Kidney epithelial cell (primary cell): ENCODE data around the gene PUM2. TPM values are rescaled to one million over a fixed set of nuclear protein-coding genes. Genes with fewer than 3 reads are reported as not detected.

ENCODE experiments used
- DNase-seq: peaks from one replicate; pipeline ENCODE4 v3.0.0-alpha.2; 2010; ENCODE audit warnings: low read depth
- H3K27me3 ChIP-seq: 2 replicates; pipeline ENCODE4 v1.6.0; 2011; ENCODE audit warnings: low read length; ENCODE audit not compliant: control insufficient read depth, insufficient read depth
- H3K36me3 ChIP-seq: 2 replicates; pipeline ENCODE4 v1.5.1; 2011; ENCODE audit warnings: low read length; ENCODE audit not compliant: control insufficient read depth, insufficient read depth
- H3K4me3 ChIP-seq: 2 replicates; pipeline ENCODE4 v1.5.1; 2011; ENCODE audit warnings: low read depth, mild to moderate bottlenecking, control low read depth, low read length
- total RNA-seq: library from RNA; depleted of rRNA; stranded (reverse); fragments of >200 nt; gene quantifications from 2 replicates; pipeline ENCODE4 v1.2.3, GENCODE V29; 2015
- TF ChIP-seq, protein P1 (sequence below): IDR thresholded peaks from 2 replicates; pipeline ENCODE4 v1.5.1; 2011; ENCODE audit warnings: mild to moderate bottlenecking, moderate library complexity, low read length, control low read depth, inconsistent platforms; ENCODE audit not compliant: insufficient read depth, poor library complexity, severe bottlenecking

PUM2 gene
- total RNA-seq, 1 donor from 2014 or later, result 44.2 TPM

- Histone ChIP-seq H3K27me3 (no peaks in the 10 kb centered on the region), H3K36me3 (no peaks in the 10 kb centered on the region), H3K4me3 (no peak overlapping the region)
- DNase-seq, result no peak
- TF ChIP-seq, protein P1, sequence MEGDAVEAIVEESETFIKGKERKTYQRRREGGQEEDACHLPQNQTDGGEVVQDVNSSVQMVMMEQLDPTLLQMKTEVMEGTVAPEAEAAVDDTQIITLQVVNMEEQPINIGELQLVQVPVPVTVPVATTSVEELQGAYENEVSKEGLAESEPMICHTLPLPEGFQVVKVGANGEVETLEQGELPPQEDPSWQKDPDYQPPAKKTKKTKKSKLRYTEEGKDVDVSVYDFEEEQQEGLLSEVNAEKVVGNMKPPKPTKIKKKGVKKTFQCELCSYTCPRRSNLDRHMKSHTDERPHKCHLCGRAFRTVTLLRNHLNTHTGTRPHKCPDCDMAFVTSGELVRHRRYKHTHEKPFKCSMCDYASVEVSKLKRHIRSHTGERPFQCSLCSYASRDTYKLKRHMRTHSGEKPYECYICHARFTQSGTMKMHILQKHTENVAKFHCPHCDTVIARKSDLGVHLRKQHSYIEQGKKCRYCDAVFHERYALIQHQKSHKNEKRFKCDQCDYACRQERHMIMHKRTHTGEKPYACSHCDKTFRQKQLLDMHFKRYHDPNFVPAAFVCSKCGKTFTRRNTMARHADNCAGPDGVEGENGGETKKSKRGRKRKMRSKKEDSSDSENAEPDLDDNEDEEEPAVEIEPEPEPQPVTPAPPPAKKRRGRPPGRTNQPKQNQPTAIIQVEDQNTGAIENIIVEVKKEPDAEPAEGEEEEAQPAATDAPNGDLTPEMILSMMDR, result no peak
Measured at GRCh38 chr2:20343128-20343527, 7.5 kb downstream of the PUM2 start.

DNA sequence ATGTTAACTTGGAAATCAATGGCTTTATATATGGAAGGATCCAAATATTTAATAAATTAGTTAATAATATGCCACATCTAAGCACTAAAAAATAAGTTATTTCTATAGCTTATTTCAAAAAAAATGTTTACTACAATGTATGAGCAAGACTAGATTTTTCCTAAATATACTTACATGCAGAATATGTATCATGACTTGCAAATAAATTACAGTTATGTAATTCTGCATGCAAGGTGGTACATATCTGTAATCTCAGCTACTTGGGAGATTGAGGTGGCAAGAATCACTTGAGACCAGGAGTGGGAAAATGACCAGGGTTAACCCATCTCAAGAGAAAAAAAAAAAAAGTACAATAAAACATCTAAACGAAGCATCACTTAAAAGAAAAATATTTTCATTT, 11.6 kb downstream of the PUM2 start:
- H3K27me3 ChIP-seq, result no peaks in the 10 kb centered on the region
- no peaks in the 10 kb centered on the region for H3K36me3 ChIP-seq
- H3K4me3 ChIP-seq, result no peak overlapping the region
- no peak for DNase-seq
- TF ChIP-seq, protein P1, result no peak

DNA sequence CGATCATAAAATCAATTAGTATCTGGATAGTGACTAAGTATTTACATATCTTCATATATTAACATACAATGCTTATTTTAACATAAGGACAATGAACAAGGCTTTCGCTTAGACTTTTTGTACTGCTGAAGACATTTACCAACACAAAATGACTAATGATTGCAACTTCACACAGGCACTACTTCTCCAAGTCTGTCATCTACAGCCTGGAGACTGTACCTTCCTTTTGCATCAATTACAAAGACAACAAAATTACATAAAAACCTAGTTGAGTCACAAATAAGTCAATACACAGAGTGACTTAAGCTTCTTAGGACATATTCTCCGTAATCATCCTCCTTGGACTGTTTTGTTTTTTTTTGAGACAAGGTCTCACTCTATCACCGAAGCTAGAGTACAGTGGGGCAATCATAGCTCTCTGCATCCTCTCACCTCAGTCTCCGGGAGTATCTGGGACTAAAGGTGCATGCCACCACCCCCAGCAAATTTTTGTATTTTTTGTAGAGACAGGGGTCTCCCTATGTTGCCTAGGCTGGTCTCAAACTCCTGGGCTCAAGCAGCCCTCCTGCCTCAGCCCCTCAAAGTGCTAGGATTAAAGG, 15.9 kb downstream of the PUM2 start:
- H3K4me3 ChIP-seq, result no peak overlapping the region
- TF ChIP-seq, protein P1, result no peak
- H3K36me3 ChIP-seq, result no peaks in the 10 kb centered on the region
- no peaks in the 10 kb centered on the region for H3K27me3 ChIP-seq
- DNase-seq, result no peak

- Histone ChIP-seq H3K36me3 (no peaks in the 10 kb centered on the region), H3K27me3 (no peaks in the 10 kb centered on the region), H3K4me3 (no peak overlapping the region)
- no peak for DNase-seq
- TF ChIP-seq, protein P1, result no peak
Measured at GRCh38 chr2:20333738-20334137, 16.9 kb downstream of the PUM2 start.

DNA sequence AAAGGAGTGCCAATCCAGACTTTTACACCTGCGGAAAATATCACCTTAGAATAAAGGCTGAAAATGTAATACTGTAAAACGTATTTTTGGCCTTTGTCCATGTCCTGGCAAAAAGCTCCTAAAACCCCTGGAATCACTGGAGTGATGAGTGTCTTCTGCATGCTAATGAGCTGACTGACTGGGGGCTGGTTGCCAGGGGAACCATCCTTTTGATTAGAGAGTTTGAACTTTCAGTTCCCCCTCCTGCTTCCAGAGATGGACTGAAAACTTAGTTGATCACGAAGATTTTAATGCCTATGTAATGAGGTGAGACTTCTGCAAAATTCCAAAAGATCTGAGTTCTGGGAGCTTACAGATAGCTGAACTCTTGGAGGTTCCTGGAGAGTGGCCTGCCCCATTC, 20.5 kb downstream of the PUM2 start:
- TF ChIP-seq, protein P1, result no peak
- no peak for DNase-seq
- H3K36me3 ChIP-seq, result no peaks in the 10 kb centered on the region

GRCh38 chr2:20327370-20327769, 23.3 kb downstream of the PUM2 start:
- DNase-seq, result no peak
- H3K4me3 ChIP-seq, result no peak overlapping the region

More for the DNA sequence above, 20.5 kb downstream of the PUM2 start:
- no peaks in the 10 kb centered on the region for H3K27me3 ChIP-seq
- no peak overlapping the region for H3K4me3 ChIP-seq

More at GRCh38 chr2:20327370-20327769, 23.3 kb downstream of the PUM2 start:
- TF ChIP-seq, protein P1, result no peak
- H3K36me3 ChIP-seq, result no peaks in the 10 kb centered on the region
- H3K27me3 ChIP-seq, result no peaks in the 10 kb centered on the region
